NCI-H446 (cell line): Measurements from ENCODE around the gene BRD8.

Source experiments
- DNase-seq, 2 experiments: peaks; one replicate each; lab custom pipeline; 2025; lab: John Stamatoyannopoulos, UW

Gene BRD8

GRCh38 chr5:138096997-138097828 is 81.2 kb downstream of the BRD8 start:
- DNase-seq, result no peak

GRCh38 chr5:138096363-138096762 is 82.1 kb downstream of the BRD8 start:
- DNase-seq, result no peak

GRCh38 chr5:138095100-138095907 is 83.1 kb downstream of the BRD8 start:
- DNase-seq, result no peak

- no peak for DNase-seq
Observed at GRCh38 chr5:138093036-138093435, 85.4 kb downstream of the BRD8 start.

- DNase-seq, result no peak
Observed at GRCh38 chr5:138092301-138092700, 86.1 kb downstream of the BRD8 start.

GRCh38 chr5:138091685-138092084 is 86.7 kb downstream of the BRD8 start:
- no peak for DNase-seq
